ENCODE results near the gene ZFYVE21.

Gene ZFYVE21

GRCh38 chr14:103731916-103732867 lies 16.6 kb downstream of the ZFYVE21 start:
- Mint-ChIP-seq H3K4me1 (ENCODE audit: low read depth) (no peaks in the 10 kb centered on the region), H3K36me3 (ENCODE audit: low read depth) (peaks cover 4% of the 10 kb centered on the region), H3K27ac (no peak overlapping the region), H3K27me3 (no peaks in the 10 kb centered on the region), H3K9me3 (no peaks in the 10 kb centered on the region), H3K4me3 (no peak overlapping the region)

- no peaks in the 10 kb centered on the region for H3K4me1 Mint-ChIP-seq (ENCODE audit: low read depth)
- H3K27me3 Mint-ChIP-seq = no peaks in the 10 kb centered on the region
- H3K36me3 Mint-ChIP-seq (ENCODE audit: low read depth) = peaks cover 9% of the 10 kb centered on the region
- H3K9me3 Mint-ChIP-seq = no peaks in the 10 kb centered on the region
- no peak overlapping the region for H3K4me3 Mint-ChIP-seq
- H3K27ac Mint-ChIP-seq = no peak overlapping the region
Measured at GRCh38 chr14:103732868-103733620, 17.4 kb downstream of the ZFYVE21 start.

- no peak overlapping the region for H3K27ac Mint-ChIP-seq
Measured at GRCh38 chr14:103733651-103734050, 18.0 kb downstream of the ZFYVE21 start.

GRCh38 chr14:103734081-103734888 lies 18.7 kb downstream of the ZFYVE21 start:
- Mint-ChIP-seq H3K36me3 (ENCODE audit: low read depth) (peaks cover 9% of the 10 kb centered on the region), H3K9me3 (no peaks in the 10 kb centered on the region), H3K4me1 (ENCODE audit: low read depth) (no peaks in the 10 kb centered on the region), H3K4me3 (no peak overlapping the region), H3K27ac (no peak overlapping the region), H3K27me3 (no peaks in the 10 kb centered on the region)

More at GRCh38 chr14:103733651-103734050, 18.0 kb downstream of the ZFYVE21 start:
- no peak overlapping the region for H3K4me3 Mint-ChIP-seq
- H3K4me1 Mint-ChIP-seq (ENCODE audit: low read depth) = no peaks in the 10 kb centered on the region
- H3K27me3 Mint-ChIP-seq = no peaks in the 10 kb centered on the region
- no peaks in the 10 kb centered on the region for H3K9me3 Mint-ChIP-seq
- H3K36me3 Mint-ChIP-seq (ENCODE audit: low read depth) = peaks cover 9% of the 10 kb centered on the region

GRCh38 chr14:103735022-103735421 lies 19.4 kb downstream of the ZFYVE21 start:
- H3K9me3 Mint-ChIP-seq = no peaks in the 10 kb centered on the region
- H3K36me3 Mint-ChIP-seq (ENCODE audit: low read depth) = peaks cover 9% of the 10 kb centered on the region
- no peaks in the 10 kb centered on the region for H3K4me1 Mint-ChIP-seq (ENCODE audit: low read depth)
- H3K4me3 Mint-ChIP-seq = no peak overlapping the region
- no peaks in the 10 kb centered on the region for H3K27me3 Mint-ChIP-seq
- H3K27ac Mint-ChIP-seq = no peak overlapping the region

- peaks cover 9% of the 10 kb centered on the region for H3K36me3 Mint-ChIP-seq (ENCODE audit: low read depth)
- H3K9me3 Mint-ChIP-seq = no peaks in the 10 kb centered on the region
- H3K27ac Mint-ChIP-seq = no peak overlapping the region
- no peak overlapping the region for H3K4me3 Mint-ChIP-seq
- no peaks in the 10 kb centered on the region for H3K27me3 Mint-ChIP-seq
- no peaks in the 10 kb centered on the region for H3K4me1 Mint-ChIP-seq (ENCODE audit: low read depth)
Measured at GRCh38 chr14:103735439-103735814, 19.8 kb downstream of the ZFYVE21 start.

- H3K36me3 Mint-ChIP-seq (ENCODE audit: low read depth) = peaks cover 9% of the 10 kb centered on the region
- H3K4me1 Mint-ChIP-seq (ENCODE audit: low read depth) = no peaks in the 10 kb centered on the region
- no peak overlapping the region for H3K4me3 Mint-ChIP-seq
- H3K9me3 Mint-ChIP-seq = no peaks in the 10 kb centered on the region
- H3K27ac Mint-ChIP-seq = peak overlapping the region; percentile 16
- no peaks in the 10 kb centered on the region for H3K27me3 Mint-ChIP-seq
Measured at GRCh38 chr14:103735815-103736545, 20.4 kb downstream of the ZFYVE21 start.

GRCh38 chr14:103736546-103737431 lies 21.2 kb downstream of the ZFYVE21 start:
- H3K27ac Mint-ChIP-seq = no peak overlapping the region
- no peak overlapping the region for H3K4me3 Mint-ChIP-seq
- H3K9me3 Mint-ChIP-seq = no peaks in the 10 kb centered on the region
- H3K27me3 Mint-ChIP-seq = no peaks in the 10 kb centered on the region
- H3K36me3 Mint-ChIP-seq (ENCODE audit: low read depth) = peaks cover 9% of the 10 kb centered on the region
- H3K4me1 Mint-ChIP-seq (ENCODE audit: low read depth) = no peaks in the 10 kb centered on the region

- Mint-ChIP-seq H3K36me3 (ENCODE audit: low read depth) (peaks cover 9% of the 10 kb centered on the region), H3K27ac (no peak overlapping the region), H3K4me1 (ENCODE audit: low read depth) (no peaks in the 10 kb centered on the region), H3K4me3 (no peak overlapping the region), H3K27me3 (no peaks in the 10 kb centered on the region), H3K9me3 (no peaks in the 10 kb centered on the region)
Measured at GRCh38 chr14:103737432-103738045, 21.9 kb downstream of the ZFYVE21 start.

- no peak overlapping the region for H3K27ac Mint-ChIP-seq
- no peaks in the 10 kb centered on the region for H3K4me1 Mint-ChIP-seq (ENCODE audit: low read depth)
- no peaks in the 10 kb centered on the region for H3K27me3 Mint-ChIP-seq
- H3K4me3 Mint-ChIP-seq = no peak overlapping the region
- H3K36me3 Mint-ChIP-seq (ENCODE audit: low read depth) = peaks cover 5% of the 10 kb centered on the region
- H3K9me3 Mint-ChIP-seq = no peaks in the 10 kb centered on the region
Measured at GRCh38 chr14:103738166-103738565, 22.6 kb downstream of the ZFYVE21 start.

GRCh38 chr14:103738701-103739451 lies 23.3 kb downstream of the ZFYVE21 start:
- H3K27me3 Mint-ChIP-seq = no peaks in the 10 kb centered on the region
- H3K4me1 Mint-ChIP-seq (ENCODE audit: low read depth) = no peaks in the 10 kb centered on the region
- no peak overlapping the region for H3K4me3 Mint-ChIP-seq
- no peak overlapping the region for H3K27ac Mint-ChIP-seq
- peaks cover 5% of the 10 kb centered on the region for H3K36me3 Mint-ChIP-seq (ENCODE audit: low read depth)
- H3K9me3 Mint-ChIP-seq = no peaks in the 10 kb centered on the region

GRCh38 chr14:103739466-103739792 lies 23.8 kb downstream of the ZFYVE21 start:
- Mint-ChIP-seq H3K4me1 (ENCODE audit: low read depth) (no peaks in the 10 kb centered on the region), H3K9me3 (no peaks in the 10 kb centered on the region), H3K36me3 (ENCODE audit: low read depth) (peaks cover 5% of the 10 kb centered on the region), H3K27ac (no peak overlapping the region), H3K27me3 (no peaks in the 10 kb centered on the region), H3K4me3 (no peak overlapping the region)
